GM03348 (cell line): Measurements from ENCODE around the gene TAPBP.

Source experiments
- DNase-seq: peaks from one replicate; pipeline ENCODE4 v3.0.0; 2012; ENCODE audit warnings: low spot score

The TAPBP gene

DNA sequence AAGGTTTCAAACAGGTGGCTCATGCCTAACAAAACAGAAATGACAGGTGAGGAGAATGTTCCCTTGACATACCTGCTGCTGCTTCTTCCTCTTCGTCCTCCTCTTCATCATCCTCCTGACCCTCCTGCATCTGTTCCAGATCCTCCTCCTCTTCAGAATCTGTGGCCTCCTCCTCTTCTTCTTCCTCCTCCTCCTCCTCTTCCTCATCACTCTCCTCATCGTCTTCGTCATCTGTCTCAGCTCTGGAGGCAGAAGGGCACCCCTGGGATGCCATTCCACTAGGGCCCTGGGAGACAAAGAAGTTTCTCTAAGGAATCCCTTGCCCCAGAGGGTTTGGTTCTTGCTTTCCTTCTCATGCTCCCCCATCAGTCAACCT lies 6.0 kb upstream of the TAPBP start:
- no peak for DNase-seq

- DNase-seq: no peak
Observed at GRCh38 chr6:33318426-33319073, 4.7 kb upstream of the TAPBP start.

DNA sequence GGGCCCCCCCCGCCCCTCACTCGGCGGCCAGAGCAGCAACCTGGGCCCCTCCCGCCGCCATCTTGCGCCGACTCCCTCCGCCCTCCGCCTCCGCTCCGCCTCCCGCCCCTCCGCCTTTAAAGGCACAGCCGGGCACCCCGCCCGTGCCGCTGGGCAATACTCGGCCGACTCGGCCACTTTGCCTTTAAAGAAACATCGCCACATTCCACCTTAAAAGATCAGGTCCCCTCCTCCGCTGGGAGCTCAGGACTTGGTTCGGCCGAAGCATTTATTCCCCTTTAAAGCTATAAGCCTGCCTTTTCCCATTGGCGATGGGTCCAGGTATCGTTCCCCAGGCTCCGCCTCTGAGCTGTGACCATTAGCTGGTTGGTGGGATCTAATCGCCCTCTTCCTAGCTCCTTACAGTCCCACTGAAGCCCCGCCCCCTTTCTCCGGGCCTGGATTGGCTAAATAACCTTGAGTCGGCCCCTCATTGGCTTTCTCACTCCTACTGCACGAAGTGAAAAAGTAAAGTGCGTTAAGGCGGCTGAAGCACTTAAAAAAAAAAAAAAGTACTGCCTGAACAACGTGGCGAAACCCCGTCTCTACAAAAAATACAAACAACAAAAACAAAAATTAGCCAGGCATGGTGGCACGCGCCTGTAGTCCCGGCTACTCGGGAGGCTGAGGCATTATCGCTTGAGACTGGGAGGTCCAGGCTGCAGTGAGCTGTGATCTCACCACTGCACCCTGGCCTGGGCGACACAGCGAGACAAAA lies 4.0 kb upstream of the TAPBP start, which contains the start of gene ZBTB22:
Gene ZBTB22 (minus strand): TSS at position 76 of the 757 bp plus-strand sequence. CDS start 828 bp downstream, outside the sequence.
- peak; percentile 94 for DNase-seq

GRCh38 chr6:33317419-33317668 lies 3.5 kb upstream of the TAPBP start:
- DNase-seq: peak; percentile 94

- no peak for DNase-seq
Observed at GRCh38 chr6:33316603-33317418, 2.9 kb upstream of the TAPBP start.

DNA sequence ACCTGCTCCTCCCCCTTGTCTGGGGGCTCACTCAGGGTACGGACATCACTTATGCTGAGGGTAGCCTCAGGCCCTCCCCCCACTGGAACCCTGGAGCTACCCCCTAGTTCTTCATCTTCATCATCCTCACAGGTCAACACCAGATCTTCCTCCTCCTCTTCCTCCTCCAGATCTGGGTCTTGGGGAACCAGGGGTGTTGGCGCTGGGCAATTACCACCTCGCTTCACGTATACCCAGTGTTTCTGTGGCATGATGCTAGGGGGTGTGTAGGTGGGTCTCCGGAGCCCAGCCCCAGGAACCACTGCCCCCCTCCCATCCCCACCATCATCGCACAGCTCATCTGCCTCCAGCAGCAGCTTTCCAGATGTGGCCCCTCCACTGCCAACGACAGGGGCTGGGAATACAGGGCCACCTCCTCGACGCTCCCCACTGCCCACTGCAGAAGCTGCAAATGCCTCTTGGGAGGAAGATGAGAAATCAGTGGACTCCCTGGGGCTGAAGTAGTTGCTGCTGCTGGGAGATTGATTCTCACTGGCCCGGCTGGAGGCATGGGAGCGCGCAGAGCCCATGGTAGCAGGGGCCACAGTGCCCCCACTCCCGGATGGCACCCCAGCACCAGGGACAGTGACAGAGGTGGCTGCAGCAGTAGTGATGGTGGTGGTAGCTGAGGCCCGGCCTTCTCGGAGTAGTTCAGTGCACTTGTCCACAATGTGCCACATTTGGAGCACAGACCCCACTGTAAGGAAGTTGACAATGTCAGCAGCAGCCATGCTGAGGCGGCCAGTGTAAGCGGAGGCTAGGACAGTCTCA lies 2.1 kb upstream of the TAPBP start:
- no peak for DNase-seq

DNA sequence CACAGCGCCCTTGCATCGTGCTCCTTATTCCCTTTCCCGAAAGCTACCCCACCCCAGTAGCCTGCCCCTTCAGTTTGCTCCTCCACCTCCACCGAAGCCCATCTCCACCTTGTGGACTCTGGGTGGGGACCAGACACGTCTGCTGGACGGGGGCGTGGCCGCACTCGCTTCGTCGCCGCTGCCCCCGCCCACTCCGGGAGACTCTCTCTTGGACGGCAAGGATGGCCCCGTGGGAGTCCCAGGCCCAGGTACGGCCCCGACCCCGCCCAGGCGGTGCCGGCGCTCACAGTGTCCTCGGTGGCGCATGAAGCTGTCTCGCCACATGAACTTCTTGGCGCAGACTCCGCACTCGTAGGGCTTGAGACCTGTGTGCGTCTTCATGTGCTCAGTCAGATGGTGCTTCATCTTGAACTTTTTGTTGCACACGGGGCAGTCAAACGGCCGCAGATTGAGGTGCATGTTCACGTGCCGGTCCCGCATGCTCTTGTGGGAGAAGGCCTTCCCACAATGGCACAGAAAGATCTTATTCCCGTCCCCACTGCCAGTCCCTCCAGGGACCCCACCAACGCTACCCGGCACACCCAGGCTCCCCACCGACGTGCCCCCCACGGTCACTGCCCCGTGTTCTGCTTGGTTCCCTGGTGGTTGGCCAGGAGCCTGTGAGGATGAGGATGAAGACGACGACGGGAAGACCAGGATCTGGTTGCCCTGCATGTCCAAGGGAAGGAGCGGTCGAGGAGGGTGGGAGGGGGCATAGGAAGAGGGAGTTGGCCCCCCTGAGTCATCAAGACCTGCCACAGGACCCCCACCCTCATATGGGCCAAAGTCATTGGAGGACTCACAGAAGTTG lies 1.3 kb upstream of the TAPBP start:
- DNase-seq: peak; percentile 33

GRCh38 chr6:33314515-33314942 lies 651 bp upstream of the TAPBP start:
- peak; percentile 75 for DNase-seq

- peak; percentile 50 for DNase-seq
Observed at GRCh38 chr6:33313105-33313708, 671 bp downstream of the TAPBP start.

DNA sequence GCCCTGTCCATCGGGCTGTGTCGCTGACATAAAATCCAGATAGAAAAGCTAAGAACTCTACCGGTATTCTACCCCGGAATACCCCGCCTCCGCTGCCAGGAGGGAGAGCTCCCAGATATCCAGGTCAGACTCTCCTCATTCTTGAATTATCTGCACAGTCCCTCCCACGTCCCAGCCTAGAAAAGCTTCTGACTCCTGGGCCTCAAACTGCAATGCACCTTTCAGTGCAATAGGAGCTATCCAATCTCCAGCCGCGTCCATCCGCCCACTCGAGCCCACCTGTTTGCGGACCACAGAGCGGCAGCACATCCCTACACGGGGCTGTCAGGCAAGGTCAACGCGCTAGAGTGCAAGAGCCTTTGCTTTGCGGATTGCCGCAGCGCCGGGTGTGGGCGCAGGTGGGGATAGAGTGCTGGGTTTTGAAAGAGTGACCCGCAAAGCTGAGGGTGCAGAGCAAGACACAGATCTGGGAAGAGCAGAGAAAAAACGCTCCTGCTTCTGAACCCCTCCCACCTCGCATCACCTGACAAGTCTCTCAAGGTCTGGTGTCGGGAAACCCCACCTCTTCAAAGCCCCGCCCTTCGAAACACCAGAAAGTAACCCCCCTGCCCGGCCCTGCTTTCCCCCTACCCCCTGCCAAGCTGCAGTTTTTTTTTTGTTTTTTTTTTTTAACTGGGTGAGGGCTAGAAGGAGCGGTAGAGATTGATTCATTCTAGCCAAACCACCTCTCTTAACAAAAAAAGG lies 1.3 kb downstream of the TAPBP start:
- peak; percentile 54 for DNase-seq

DNA sequence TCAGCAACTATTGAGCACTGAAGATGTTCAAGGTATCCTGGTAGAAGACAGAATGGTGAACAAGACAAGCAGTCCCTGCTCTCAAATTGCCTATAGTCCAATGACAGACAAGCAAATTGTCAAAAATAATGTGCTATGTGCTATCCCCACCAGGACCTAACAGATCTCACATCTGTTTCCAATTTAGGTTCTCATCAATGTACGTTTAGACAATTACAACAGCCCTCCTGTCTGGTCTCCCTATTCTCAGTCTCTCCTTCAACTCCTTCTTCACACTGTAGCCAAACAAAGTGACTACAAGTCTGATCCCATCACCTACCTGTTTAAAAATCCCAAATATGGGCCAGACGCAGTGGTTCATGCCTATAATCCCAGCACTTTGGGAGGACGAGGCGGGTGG lies 7.5 kb downstream of the TAPBP start:
- DNase-seq: no peak

- DNase-seq: no peak
Observed at GRCh38 chr6:33305052-33305451, 8.8 kb downstream of the TAPBP start.

- no peak for DNase-seq
Observed at GRCh38 chr6:33304216-33304615, 9.7 kb downstream of the TAPBP start.

DNA sequence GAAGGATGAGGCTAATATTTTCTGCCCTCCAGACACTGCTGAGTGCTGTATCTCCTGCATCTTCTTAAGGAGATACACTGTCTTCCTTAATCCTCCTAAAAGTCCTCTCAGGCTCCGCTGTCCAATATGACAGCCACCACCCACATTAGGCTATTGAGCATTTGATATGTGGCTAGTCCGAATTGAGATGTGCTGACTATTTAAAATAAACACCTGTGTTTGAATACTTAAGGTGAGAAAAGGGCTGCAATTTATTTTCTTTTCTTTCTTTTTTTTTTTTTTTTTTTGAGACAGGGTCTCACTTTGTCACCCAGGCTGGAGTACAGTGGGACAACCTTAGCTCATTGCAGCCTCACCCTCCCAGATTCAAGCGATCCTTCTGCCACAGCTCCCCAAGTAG lies 12.0 kb downstream of the TAPBP start:
- no peak for DNase-seq

DNA sequence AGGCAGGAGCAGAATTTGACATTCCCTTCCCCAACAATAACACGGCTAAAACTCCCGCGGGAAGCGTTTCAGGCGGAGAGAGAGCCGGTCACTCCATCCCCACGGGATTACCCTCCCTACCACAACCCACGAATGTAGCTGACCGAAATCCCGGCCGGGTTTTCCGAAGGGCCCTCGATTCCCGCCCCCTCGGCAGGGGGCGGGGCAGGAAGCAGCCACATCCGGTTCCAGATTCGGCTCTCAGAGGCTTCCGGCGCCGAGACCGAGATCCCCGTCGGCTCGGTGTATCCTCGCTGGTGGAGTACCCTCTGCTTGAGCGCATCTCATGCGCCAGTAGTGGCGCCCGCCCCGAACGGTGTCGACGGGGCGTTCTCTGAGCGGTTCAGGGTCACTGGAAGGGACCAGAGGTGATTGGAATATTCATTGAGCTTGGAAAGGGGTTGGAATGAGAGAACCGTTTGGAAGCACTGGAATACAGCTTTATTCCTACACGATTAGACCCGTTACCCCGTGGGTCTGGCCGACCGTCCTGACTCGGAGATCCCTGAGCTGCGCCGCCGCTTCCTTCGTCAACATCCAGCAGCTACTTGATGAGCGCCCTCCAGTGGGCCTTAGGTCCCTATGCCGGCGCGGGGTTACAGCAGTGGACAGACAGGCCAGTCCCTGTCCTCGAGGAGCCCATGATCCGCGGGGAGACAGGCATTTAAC lies 14.5 kb downstream of the TAPBP start:
- DNase-seq: peak; percentile 94

- peak; percentile 80 for DNase-seq
Observed at GRCh38 chr6:33298773-33299236, 15.1 kb downstream of the TAPBP start, which contains the start of gene RGL2. TSS of gene RGL2 (minus strand) at chr6:33298942. CDS start at chr6:33298610, 332 bp downstream.

DNA sequence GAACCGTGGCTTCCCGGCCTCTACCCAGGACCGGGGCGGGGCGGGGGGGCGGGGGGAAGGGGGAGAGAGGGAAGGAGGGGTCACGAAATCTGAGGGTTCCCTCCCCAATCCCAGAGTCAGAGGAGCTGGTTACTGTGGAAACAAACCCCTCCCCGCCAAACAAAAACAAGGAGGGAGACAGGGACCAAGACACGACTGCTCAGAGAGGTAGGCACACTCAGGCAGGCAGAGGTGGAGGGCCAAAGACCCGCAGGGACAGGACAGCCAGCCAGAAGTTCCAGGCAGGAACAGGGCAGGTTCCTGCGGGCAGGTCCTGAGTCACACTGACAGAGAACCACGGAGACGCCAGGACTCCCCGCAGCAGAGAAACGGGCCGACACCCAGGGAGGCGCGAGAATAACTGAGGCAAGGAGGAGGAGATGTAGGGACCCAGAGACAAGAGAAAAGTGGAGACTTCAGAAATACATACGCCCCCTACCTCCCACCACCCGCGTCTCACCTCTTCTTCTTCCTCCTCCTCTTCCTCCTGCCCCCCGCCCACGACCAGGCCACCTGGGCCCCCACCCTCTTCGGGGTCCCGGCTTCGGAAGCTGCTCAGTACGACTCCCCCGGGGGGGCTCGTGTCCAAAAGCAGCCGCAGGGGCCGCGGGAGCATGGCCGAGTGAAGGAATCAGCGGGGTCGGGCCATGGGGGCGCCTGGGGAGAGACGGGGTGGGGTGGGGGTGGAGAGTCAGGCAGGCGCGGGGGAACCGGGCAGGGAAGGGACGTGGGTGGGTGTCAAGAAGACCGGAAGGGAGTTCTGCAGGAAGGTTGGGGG lies 15.7 kb downstream of the TAPBP start:
- peak; percentile 91 for DNase-seq

GRCh38 chr6:33297406-33297955 lies 16.4 kb downstream of the TAPBP start:
- DNase-seq: no peak
